Spinal cord (tissue), 10 donors: Measurements from ENCODE around the gene LPXN. TPM values are rescaled to one million over a fixed set of nuclear protein-coding genes. Genes with fewer than 3 reads are reported as not detected.
A peak's percentile ranks its signal among the peaks of the same experiment; 100 is the strongest.

Experiments used
- DNase-seq, 6 donors: peaks; one replicate each; pipeline versions ENCODE4 v3.0.0 to v3.0.0-alpha.2; 2013 to 2015; ENCODE audit warnings: low spot score in 6 of 6, low read depth in 4 of 6
- H3K27ac ChIP-seq: one replicate; pipeline ENCODE4 v1.5.1; 2013; ENCODE audit warnings: low read depth, low read length, control low read depth
- H3K27me3 ChIP-seq: one replicate; pipeline ENCODE4 v1.6.1; 2013; ENCODE audit warnings: low read length; ENCODE audit not compliant: control insufficient read depth, insufficient read depth
- H3K36me3 ChIP-seq: one replicate; pipeline ENCODE4 v1.6.1; 2013; ENCODE audit warnings: low read length; ENCODE audit not compliant: control insufficient read depth, insufficient read depth
- H3K4me1 ChIP-seq: one replicate; pipeline ENCODE4 v1.6.1; 2013; ENCODE audit warnings: low read length; ENCODE audit not compliant: control insufficient read depth, insufficient read depth
- H3K4me3 ChIP-seq: one replicate; pipeline ENCODE4 v1.5.1; 2013; ENCODE audit warnings: low read depth, low read length, control low read depth
- H3K9me3 ChIP-seq: one replicate; pipeline ENCODE4 v1.6.1; 2013; ENCODE audit warnings: low read length; ENCODE audit not compliant: control insufficient read depth, insufficient read depth
- WGBS: methylation state at CpG from one replicate; pipeline ENCODE4 v1.1.5; 2013; ENCODE audit warnings: missing lambda C conversion rate; ENCODE audit not compliant: insufficient coverage; 5-methylcytosine and 5-hydroxymethylcytosine counted together
- polyA plus RNA-seq, 2 donors: library from polyadenylated mRNA; unstranded; fragments of 120-200 nt; gene quantifications; one replicate each; pipeline ENCODE4 v1.2.1, GENCODE V29; 2013; ENCODE audit not compliant: insufficient read length in 2 of 2
- total RNA-seq, 2 donors: library from RNA; depleted of rRNA in 1 of 2; stranded (reverse); fragments of 120-200 nt in 1 of 2; fragments of >200 nt in 1 of 2; gene quantifications; one replicate each; pipeline versions ENCODE4 v1.2.3 to v1.2.4, GENCODE V29; 2013 to 2014
- donor health status: healthy.

Gene LPXN
- total and polyA plus RNA-seq, 4 donors: 5.8 to 9.3 (median 6.5) TPM

DNA sequence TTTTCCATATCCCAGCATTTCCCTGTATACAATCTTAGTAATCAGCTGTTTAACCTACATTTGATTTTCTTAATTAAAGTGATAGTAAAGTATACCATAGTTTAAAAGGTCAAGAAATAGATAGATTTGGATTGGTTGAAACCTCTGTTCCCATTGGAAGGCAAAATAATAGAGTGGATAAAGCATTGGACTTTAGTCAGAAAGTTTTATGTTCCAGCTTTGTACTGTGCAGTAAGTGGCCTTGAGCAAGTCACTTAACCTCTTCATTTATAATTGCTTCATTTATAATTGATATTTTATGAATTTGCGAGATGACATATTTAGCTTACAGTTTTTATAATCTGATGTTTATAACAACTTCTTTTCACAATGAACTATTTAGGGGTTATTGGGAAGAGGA, 6.8 kb upstream of the LPXN start:
- no CpG with 5 or more reads among the region's 1 CpG for WGBS
- no peaks in the 10 kb centered on the region for H3K36me3 ChIP-seq
- no peaks in the 10 kb centered on the region for H3K9me3 ChIP-seq
- no peak overlapping the region for H3K4me3 ChIP-seq
- DNase-seq: no peak
- peaks cover 4% of the 10 kb centered on the region for H3K4me1 ChIP-seq
- H3K27me3 ChIP-seq: no peaks in the 10 kb centered on the region
- no peak overlapping the region for H3K27ac ChIP-seq

- Histone ChIP-seq H3K4me3 (peak overlapping the region; percentile 100), H3K9me3 (no peaks in the 10 kb centered on the region), H3K27me3 (no peaks in the 10 kb centered on the region), H3K4me1 (peaks cover 9% of the 10 kb centered on the region), H3K27ac (no peak overlapping the region), H3K36me3 (no peaks in the 10 kb centered on the region)
- no peak for DNase-seq
- no CpG with 5 or more reads among the region's 2 CpGs for WGBS
These were observed 4.7 kb upstream of the LPXN start for GRCh38 chr11:58580311-58580710.

- Histone ChIP-seq H3K36me3 (no peaks in the 10 kb centered on the region), H3K27ac (peak overlapping the region; percentile 98), H3K4me3 (peak overlapping the region; percentile 100), H3K9me3 (no peaks in the 10 kb centered on the region), H3K27me3 (no peaks in the 10 kb centered on the region), H3K4me1 (peaks cover 9% of the 10 kb centered on the region)
- under 1% methylated on average over 73 of the region's 78 CpGs for WGBS
- peak; percentile 87 to 98 (median 90) for DNase-seq
These were observed 3.8 kb upstream of the LPXN start for GRCh38 chr11:58579192-58580129.

DNA sequence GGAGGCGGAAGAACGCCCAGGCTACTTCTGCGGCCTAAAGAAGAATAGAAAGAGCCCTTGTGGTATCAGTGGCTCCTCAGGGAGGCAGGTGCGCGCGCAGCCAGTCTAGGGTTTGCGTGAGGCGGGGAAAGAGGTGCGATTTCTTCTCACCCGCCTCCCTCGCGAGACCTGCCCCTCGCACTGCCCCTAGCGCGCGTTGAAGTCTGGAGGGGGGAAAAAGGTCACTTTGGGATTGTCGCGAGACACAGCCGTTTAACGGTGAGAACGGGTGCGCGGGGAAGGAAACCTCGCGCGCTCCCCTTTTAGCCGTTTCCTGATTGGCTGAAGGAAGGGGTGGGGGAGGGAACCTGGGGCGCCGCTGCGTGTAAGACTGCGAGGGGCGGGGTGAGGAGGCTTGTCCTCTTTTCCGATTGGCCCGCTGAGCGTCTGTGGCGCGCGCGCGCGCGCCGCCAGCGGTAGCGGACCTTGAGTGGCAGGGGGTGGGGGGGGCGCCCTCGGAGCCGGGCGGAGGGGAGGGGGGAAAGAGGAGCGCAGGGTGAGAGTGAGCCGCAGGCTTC, 3.1 kb upstream of the LPXN start, which contains the start of gene ZFP91:
Gene ZFP91, plus strand, starts transcription at position 429 of the 557 bp plus-strand sequence. CDS start 219 bp downstream, outside the sequence.
- DNase-seq: peak; percentile 94 to 99 (median 98)
- Histone ChIP-seq H3K4me1 (peaks cover 9% of the 10 kb centered on the region), H3K9me3 (no peaks in the 10 kb centered on the region), H3K27me3 (no peaks in the 10 kb centered on the region), H3K27ac (peak within 1 kb of the TSS; percentile 100), H3K4me3 (peak within 1 kb of the TSS; percentile 100), H3K36me3 (no peaks in the 10 kb centered on the region)
- under 1% methylated on average over 33 of the region's 51 CpGs for WGBS

DNA sequence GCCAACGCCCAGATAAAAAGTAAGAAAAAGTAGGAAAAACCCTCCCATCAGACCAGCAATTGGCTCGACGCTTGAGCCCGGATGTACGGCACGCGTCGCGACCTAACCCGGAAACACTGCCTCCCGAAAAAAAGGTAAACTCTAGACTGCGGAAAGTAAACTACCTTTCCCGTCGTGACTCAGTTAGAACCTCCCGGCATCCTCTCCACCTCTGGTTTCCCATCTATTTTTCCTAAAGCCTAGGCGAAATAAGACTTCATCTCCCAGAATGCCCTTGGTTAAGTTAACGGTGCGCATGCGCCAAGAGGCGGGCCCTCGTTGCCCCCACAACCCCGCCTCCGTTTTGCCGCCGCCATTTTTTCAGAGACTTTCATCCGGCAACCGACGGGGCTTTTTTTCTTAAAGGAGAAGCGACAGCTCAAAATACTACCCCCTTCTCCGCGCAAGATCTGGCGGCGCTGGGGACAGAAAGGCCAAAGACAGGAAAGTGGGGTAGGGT, 2.5 kb upstream of the LPXN start:
- Histone ChIP-seq H3K36me3 (no peaks in the 10 kb centered on the region), H3K4me3 (peak overlapping the region; percentile 100), H3K27ac (peak overlapping the region; percentile 100), H3K27me3 (no peaks in the 10 kb centered on the region), H3K4me1 (peaks cover 9% of the 10 kb centered on the region), H3K9me3 (no peaks in the 10 kb centered on the region)
- under 1% methylated on average over 33 of the region's 33 CpGs for WGBS
- peak; percentile 91 to 100 (median 96) for DNase-seq

- DNase-seq: peak in 1 of 6 donors; percentile 49
- peak overlapping the region; percentile 100 for H3K4me3 ChIP-seq
- 2% methylated on average over 21 of the region's 21 CpGs for WGBS
- no peaks in the 10 kb centered on the region for H3K9me3 ChIP-seq
- no peaks in the 10 kb centered on the region for H3K27me3 ChIP-seq
- peak overlapping the region; percentile 100 for H3K27ac ChIP-seq
- H3K4me1 ChIP-seq: peaks cover 9% of the 10 kb centered on the region
- H3K36me3 ChIP-seq: no peaks in the 10 kb centered on the region
These were observed 2.0 kb upstream of the LPXN start for GRCh38 chr11:58577555-58578135.

GRCh38 chr11:58576887-58577471, 1.3 kb upstream of the LPXN start:
- H3K27ac ChIP-seq: peak overlapping the region; percentile 100
- H3K27me3 ChIP-seq: no peaks in the 10 kb centered on the region
- H3K4me1 ChIP-seq: peaks cover 9% of the 10 kb centered on the region
- H3K36me3 ChIP-seq: no peaks in the 10 kb centered on the region
- peak overlapping the region; percentile 100 for H3K4me3 ChIP-seq
- peak in 3 of 6 donors; percentile 12 to 64 (median 53) for DNase-seq
- H3K9me3 ChIP-seq: no peaks in the 10 kb centered on the region
- no CpG with 5 or more reads among the region's 4 CpGs for WGBS

DNA sequence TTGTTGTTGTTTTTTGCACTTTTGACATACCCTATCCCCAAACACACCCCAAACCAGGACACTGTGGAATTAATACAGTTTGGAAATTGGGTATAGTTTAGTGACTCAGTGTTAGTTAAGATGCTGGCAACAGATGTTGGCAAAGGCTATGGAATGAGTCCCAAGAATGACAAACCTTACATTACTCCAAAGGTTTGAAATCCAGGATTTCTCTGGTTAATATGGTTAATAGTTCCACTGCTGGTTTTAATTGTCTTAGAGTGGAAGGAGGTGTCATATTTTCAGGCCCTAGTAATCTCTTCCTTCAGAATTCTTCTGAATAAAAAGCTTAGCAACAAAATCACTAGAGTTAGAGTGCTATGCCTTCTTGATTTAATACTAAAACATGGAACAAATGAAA, 775 bp downstream of the LPXN start:
- no peak overlapping the region for H3K27ac ChIP-seq
- no peaks in the 10 kb centered on the region for H3K36me3 ChIP-seq
- H3K4me3 ChIP-seq: no peak overlapping the region
- no peaks in the 10 kb centered on the region for H3K27me3 ChIP-seq
- no peak for DNase-seq
- no peaks in the 10 kb centered on the region for H3K9me3 ChIP-seq
- peaks cover 5% of the 10 kb centered on the region for H3K4me1 ChIP-seq

- Histone ChIP-seq H3K4me3 (no peak overlapping the region), H3K27ac (no peak overlapping the region), H3K36me3 (peaks cover 4% of the 10 kb centered on the region), H3K27me3 (no peaks in the 10 kb centered on the region), H3K9me3 (no peaks in the 10 kb centered on the region), H3K4me1 (peaks cover 5% of the 10 kb centered on the region)
- WGBS: no CpG with 5 or more reads among the region's 4 CpGs
- no peak for DNase-seq
These were observed 2.1 kb downstream of the LPXN start for GRCh38 chr11:58573451-58574104.
